Measurements from ENCODE around the gene KCNQ1OT1.

Gene KCNQ1OT1

DNA sequence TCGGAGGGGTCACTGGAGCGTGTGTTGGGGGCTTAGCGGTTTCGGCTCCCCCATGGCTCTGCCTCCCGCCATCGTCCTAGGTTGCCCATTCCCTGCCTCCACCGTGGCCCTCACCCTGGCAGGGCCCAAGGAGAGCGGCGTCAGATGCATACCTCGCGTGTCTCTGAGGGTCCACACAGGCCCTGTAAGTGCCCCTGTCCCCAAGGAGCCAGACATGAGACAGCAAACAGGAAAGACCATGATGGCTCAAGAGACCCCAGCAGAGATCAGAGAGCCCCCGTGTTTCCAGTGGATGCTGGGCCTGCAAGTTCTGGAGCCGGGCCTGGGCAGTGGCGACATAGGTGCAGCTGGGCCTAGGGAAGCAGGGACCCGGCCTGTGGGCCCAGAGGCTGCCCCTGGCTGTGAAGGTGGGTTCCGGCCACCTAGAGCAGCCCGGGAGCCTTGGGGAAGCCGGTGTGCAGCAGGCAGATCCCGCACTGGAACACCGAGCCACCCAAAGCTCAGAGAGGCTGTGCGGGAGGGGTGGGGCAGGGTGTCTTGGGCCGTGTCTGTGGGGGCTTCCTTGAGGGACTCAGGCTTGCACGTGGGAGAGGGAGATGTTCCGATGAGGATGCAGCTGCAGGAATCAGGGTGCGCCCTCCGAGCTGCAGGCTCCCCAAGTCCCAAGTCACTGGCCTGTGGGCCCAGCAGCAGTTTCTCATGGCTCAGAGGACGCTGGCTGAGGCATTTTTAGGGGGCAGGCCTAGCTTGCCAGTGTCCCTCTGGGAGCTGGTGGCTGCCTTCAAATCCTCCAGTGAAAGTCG lies 126.4 kb downstream of the KCNQ1OT1 start:
- DNase-seq (ENCODE audit: low read depth in 2 of 2, low spot score in 1 of 2) = no peak

DNA sequence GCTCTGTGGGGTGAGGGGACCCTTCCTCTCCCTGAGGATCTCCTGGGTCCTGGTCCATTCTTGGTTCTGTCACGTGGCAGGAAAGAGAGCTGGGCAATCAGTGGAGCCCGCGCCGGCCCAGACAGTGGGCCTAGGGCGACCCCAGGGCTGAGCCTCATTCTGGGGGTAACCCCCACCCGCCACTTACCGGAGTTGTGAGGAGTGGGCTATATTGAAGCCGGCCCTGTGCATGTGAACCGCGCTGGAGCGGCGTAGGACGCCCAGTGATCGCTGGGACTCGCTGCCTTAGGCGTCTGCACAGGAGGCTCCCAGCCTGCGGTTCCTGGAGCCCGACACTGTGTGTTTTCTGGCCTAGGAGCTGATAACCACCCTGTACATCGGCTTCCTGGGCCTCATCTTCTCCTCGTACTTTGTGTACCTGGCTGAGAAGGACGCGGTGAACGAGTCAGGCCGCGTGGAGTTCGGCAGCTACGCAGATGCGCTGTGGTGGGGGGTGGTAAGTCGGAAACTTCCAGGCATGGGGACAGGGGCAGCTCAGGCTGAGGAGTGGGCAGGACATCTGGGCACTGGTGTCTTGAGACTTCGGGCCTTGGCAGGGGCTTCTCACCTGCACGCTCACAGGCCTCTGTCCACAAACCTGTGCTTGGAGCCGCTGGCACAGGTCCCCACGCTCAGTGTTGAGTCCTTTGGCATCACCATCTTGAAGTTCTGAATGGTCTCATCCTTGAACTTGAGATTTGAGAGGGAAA lies 127.1 kb downstream of the KCNQ1OT1 start:
- DNase-seq (ENCODE audit: low read depth in 2 of 2, low spot score in 1 of 2) = no peak

DNA sequence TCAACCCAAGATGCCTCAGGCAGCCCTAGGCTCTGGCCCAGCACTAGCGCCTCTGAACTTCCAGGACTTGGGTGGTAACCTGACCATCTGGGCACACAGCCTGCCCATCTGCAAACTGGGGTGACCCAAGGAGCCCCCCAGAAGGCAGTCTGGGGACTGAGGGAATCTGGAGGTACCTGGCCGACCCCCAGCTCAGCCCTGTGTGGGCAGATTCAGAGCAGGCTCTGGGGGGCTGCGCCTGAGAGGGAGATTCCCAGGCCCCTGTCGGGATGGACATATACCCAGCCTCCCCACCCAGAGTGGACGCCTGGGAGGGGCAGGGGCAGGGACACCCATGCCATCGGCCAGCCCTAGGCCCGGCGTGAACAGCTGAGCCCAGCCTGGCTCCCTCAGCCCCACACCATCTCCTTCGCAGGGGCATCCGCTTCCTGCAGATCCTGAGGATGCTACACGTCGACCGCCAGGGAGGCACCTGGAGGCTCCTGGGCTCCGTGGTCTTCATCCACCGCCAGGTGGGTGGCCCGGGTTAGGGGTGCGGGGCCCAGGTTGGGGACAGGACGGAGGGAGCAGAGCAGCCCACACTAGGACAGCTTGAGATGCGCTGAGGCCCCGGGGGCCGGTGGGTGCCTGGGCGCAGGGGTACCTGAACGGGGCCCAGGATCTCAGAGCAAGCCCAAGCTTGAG lies 128.1 kb downstream of the KCNQ1OT1 start:
- no peak for DNase-seq (ENCODE audit: low read depth in 2 of 2, low spot score in 1 of 2)

DNA sequence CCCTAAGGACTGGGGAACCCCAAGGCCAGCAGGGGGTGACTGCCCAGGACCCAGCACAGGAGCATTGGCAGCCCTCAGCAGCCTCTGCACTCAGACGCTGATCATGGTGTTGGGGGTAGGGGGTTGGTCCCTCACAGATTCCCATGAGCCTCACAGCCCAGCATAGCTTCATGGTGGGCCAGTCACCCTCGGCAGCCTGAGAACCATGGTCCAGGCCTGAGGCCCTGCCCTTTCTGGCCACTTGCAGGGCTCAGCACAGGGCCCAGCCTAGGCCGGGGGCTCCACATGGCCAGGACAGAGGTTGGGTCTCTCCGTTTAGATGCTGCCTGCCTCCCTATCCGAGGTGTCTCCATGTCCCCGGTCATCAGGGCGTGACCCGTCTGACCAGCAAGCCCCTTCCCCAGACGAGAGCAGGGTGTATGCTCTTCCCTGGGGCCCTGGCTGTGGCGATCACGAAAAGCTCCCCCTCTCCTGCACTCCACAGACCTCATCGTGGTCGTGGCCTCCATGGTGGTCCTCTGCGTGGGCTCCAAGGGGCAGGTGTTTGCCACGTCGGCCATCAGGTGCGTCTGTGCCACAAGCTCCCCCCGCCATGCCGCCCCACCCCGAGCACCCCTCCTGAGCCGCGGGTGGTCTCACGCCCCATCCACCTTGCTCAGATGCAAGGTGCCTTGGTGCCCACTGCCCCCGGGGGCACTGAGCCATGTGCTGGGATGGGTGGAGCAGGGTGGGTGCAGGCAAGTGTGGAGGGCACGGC lies 128.8 kb downstream of the KCNQ1OT1 start:
- no peak for DNase-seq (ENCODE audit: low read depth in 2 of 2, low spot score in 1 of 2)

DNA sequence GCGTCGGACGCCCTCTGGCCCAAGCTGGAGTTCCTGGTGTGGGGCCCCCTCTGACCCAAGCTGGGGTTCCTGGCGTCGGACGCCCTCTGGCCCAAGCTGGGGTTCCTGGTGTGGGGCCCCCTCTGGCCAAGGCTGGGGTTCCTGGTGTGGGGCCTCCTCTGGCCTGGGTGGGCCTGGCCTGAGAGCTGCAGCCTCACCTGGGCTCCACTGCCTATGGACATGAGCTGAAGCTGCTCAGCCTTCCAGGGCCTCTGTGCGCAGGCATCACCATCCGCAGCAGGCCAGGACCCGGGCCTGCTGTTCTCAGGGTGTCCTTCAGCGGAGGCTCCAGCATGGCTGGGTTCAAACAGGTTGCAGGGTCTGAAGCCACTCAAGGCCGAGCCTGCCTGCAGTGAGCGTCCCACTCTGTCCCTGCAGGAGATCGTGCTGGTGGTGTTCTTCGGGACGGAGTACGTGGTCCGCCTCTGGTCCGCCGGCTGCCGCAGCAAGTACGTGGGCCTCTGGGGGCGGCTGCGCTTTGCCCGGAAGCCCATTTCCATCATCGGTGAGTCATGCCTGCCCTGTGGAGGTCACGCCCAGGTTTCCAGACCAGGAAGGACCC lies 129.5 kb downstream of the KCNQ1OT1 start:
- no peak for DNase-seq (ENCODE audit: low read depth in 2 of 2, low spot score in 1 of 2)

DNA sequence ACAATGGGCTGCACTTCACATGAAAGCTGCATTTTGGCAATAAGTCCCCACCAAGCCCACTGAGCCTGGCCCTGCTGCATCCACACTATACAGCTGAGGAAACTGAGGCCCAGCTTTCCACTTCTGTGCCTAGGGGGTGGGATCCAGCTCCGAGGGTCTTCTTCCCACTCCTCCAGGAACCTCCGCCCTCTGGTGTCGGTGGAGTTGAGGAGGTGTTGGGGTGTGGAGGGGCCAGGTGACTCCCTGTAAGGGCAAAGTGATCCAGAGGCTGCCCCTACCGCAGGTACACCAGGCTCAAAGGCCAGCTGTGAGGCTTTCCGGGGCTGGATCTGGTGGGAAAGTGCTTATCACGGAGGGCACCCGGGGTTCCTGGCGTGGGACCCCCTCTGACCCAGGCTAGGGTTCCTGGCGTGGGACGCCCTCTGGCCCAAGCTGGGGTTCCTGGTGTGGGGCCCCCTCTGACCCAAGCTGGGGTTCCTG lies 130.0 kb downstream of the KCNQ1OT1 start:
- no peak for DNase-seq (ENCODE audit: low read depth in 2 of 2, low spot score in 1 of 2)

DNA sequence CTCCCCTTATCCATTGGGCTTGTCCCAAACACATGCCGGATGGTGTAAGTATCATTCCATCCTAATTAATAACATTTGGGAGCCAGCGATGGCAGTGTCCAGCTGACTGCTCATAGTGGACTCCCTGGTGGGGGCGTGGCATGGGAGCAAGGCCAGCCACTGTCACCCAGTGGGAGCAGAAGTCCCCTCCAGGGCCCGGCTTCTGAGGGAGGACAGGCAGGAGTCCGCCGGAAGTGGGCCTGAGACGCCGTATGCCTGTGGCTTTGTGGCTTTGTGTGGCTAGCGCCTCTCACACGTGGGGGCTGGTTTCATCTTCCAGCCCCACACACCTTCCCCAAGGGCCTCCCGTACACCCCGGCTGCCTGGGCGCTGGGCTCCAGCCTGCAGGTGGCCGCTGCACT lies 130.5 kb downstream of the KCNQ1OT1 start:
- DNase-seq (ENCODE audit: low read depth in 2 of 2, low spot score in 1 of 2) = no peak

DNA sequence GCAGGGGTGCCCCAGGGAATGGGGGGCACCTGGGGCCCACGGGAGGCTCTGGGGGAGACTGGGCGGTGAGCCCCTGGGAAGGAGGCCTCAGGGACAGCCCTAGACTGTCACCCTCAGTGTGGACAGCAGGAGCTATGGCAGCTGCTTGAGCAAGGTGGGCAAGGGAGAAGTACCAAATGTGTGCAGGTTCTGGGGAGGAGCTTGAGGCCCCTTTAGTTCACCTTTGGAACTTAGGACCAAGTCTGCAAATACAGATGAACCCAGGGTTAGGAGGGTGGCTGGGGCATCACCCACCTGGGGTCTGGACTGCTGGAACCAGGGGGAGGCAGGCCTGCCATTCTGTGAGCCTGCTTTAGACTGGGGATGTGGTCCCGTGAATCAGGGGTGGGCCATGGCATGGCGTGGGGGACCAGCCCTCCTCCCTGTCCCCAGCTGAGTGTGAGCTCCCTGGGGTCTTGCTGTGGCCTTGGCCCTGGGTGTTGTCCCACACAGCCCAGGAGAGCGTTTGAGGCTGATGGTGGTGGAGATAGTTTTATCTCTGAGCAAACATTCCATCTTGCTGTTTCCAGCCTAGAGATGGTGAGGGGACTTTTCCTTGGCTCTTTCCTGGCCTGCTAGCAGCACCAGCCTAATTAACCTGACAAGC lies 132.6 kb downstream of the KCNQ1OT1 start:
- no peak for DNase-seq (ENCODE audit: low read depth in 2 of 2, low spot score in 1 of 2)

DNA sequence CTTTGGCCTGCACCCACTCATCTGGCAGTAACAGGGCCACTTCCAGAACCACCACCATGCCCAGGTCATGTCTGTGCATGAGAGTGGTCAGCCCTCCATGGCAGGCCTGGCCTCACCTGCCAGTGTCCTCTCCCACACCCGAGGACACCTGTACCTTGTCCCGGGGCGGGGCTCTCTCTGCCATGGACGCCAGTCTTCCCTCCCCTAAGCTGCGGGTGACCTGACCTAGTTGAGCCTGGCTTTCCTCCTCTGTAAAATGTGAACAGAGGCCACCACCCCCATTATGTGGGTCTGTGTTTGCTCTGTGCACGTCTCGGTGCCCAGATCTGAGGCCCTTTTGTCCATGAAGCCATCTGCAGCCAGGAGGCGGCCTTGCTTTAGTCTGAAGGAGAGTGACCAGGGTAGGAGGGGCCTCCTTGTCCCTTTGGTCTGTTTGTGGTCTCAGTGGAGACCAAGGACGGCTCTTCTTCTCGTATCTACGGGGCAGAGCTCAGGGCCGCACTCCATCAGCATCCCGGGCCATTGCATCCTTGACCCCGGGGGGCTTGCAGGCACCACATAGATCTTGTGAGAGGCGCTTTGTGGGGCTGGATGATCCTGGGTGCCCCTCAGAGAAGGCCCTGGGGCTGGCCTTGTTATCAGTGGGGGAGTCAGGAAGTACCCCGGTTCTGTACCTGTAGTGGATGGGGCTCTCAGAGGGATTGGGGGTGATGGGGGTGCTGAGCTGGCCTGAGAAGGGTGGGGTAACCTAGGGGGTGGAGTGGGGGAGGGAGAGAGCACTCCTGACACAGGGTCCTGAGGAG lies 133.4 kb downstream of the KCNQ1OT1 start:
- no peak for DNase-seq (ENCODE audit: low read depth in 2 of 2, low spot score in 1 of 2)

DNA sequence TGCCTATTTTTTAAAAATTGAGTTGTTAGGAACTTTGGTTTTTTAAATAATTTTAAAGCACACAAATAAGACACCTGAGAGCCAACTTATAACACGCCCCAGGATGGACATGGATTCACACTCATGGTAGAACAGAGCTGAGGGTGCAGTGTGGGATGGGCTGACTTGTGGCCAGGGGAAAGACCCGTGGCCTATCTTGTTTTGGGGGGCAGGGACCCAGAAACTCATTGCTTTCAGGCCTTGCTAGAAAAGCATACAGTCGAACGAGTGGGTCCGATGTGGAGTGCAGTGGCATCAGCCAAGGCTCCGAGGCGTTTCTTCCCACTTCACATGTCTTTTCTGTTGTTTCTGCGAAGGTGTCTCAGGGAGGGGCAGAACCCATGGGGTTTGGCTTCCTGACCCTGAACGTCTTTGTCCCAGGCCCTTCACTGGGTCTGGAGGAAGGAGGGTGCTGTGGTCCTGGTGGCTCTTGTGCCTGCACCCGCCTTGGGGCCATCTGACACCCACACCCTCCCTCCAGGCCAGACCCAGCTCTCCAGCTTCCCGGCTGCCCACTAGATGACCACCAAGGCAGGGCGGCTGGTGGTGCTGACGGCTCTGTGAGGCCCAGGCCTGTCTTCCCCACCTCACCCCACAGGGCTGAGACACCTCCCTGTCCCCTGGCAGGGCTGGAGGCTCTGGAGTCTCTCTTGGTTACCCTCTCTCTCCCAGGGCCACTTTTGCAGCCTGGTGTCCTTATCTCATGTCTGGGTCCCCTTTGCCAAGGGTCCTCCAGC lies 134.2 kb downstream of the KCNQ1OT1 start:
- DNase-seq (ENCODE audit: low read depth in 2 of 2, low spot score in 1 of 2) = no peak

DNA sequence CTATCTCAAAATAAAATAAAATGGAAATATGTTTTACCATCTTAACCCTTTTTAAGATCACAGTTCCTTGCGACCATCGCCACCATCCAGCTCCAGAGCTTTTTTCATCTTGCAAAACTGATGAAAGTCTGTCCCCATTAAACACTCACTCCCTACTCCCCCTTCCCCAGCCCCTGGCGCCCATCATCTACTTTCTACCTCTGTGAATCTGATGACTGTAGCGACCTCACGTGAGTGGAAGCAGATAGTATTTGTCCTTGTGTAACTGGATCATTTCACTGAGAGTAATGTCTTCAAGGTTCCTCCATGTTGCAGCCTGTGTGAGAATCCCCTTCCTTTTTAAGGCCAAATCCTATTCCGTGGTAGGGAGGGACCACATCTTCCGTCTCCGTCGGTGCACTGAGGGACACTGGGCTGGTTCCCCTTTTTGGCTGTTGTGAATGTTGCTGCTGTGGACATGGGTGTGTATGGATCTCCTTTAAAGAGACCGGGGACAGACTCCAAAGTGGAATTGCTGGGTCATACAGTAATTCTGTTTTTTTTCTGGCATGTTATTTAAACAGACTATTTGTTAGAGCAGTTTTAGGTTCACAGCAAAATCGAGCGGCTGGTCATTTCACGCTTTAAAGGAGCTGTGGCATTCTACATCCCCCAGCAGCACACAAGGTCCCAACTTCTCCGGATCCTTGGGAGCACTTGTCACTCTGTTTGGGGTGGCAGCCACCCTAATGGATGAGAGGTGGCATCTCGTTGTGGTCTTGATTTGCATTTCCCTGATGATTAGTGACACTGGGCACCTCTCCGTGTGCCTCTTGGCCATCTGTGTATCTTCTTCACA lies 135.0 kb downstream of the KCNQ1OT1 start:
- no peak for DNase-seq (ENCODE audit: low read depth in 2 of 2, low spot score in 1 of 2)

DNA sequence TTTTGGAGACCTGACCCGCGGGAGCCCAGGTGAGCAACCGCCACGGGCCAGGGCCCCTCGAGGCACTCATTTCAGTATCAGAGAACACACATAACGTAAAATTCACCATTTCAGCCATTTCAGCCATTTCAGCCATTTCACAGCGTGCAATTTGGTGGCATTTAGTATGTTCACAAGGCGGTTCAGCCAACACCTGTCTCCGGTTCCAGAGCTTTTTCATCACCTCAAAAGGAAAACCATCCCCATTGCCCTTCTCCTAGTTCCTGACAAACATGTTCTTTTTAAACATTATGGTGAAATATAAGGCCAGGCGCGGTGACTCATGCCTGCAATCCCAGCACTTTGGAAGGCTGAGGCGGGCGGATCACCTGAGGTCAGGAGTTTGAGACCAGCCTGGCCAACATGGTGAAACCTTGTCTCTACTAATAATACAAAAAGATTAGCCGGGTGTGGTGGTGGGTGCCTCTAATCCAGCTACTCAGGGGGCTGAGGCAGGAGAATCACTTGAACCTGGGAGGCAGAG lies 135.7 kb downstream of the KCNQ1OT1 start:
- DNase-seq (ENCODE audit: low read depth in 2 of 2, low spot score in 1 of 2) = no peak

DNA sequence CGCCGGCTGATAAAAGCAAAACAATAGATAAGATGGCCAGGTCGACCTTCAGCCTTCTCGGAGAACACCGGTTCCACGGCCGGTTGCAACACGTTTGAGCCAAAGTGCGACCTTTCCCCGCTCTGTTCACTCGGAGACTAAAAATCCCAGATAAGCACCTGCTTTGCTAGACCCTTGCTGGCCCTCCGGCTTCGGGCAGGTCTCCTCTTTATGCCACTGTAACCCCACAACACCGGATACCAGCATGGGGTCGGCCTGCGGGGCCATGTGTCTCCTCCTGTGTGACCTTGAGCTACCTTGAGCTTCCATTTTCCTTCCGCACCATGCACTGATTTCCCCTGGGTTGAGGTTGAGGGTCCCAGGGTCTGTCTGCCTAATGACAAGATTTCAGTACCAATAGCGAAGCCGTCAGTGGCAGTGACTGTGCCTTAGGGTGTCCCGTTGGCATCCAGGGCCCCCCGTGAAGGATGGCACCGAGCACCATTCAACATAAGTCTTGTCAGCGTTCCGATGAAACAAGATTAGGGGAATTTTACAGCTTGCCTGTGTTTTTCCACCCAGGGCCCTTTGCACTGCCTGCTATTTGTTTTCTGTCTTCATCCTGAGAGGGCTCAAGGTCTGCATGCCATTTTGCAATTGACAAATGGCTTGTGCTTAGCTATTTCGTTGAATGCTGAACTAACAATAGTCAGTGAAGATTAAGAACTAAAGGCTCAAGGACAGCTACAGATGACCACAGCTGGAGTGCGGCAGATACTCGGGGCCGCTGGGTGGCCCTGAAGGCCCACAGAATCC lies 136.4 kb downstream of the KCNQ1OT1 start:
- no peak for DNase-seq (ENCODE audit: low read depth in 2 of 2, low spot score in 1 of 2)

DNA sequence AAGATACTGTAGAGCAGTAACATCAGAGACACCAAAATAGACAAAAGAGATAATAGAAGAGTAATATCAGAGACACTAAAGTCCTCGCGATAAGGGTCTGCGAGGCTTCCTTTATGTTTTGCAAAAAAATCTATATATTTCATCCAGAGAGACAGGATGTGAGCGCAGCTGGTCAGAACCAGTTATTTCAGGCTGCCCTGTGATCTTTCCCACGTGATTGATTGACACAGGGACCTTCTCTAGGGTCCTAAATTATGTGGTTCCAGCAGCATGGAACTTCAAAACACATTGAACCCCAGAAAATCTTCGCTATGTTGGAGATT lies 136.9 kb downstream of the KCNQ1OT1 start:
- DNase-seq (ENCODE audit: low read depth in 2 of 2, low spot score in 1 of 2) = no peak

DNA sequence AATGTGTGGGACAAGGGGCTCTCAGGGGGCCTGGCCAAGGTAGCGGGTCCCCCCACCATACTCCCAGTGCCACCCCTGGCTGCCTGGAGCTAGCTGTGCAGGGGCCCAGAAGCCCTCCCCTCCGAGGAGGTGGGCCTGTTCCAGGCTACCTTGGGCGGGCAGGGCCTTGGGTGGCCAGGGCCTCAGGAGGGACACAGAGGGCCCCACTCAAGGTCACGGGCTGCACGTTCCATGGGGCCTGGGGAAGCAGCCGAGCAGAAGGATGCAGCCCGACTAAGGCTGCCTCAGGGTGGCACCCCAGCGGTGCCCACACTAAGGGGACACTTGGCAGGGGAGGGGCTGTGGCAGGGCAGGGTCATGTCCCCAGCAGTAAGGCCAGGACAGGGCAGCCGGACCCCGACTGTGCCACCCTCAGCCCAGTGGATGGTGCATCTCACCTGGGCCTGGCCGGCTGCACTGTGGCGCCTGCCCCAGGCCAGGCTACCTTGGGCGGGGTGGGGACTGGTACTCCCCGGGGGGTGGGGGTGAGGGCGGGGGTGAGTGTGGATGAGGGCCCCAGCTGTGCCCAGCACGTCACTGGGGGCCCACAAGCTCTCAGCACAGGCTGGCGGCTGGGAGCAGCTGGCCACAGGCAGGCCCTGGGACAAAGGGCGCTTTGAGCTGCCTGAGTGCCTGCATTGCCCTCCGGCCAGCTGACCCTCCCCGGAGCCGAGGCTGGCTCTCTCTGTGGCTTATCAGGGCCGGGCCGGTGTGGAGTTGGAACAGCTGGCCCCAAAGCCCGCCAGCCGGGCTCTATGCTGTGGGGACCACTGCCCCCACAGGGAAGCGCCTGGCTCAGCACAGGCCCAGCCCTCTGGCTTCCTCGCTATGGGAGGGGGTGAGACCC lies 137.9 kb downstream of the KCNQ1OT1 start:
- no peak for DNase-seq (ENCODE audit: low read depth in 2 of 2, low spot score in 1 of 2)
